K562 (cell line): ENCODE results near the gene PIP5K1B. TPM values are rescaled to one million over a fixed set of nuclear protein-coding genes. Genes with fewer than 3 reads are reported as not detected.
A peak's percentile ranks its signal among the peaks of the same experiment; 100 is the strongest.

Source experiments
- BHLHE40 ChIP-seq: IDR thresholded peaks from 2 replicates; pipeline ENCODE4 v1.6.1; 2011; ENCODE audit warnings: low read length, improper control_type of control experiment
- BRF2 ChIP-seq: IDR thresholded peaks from 3 replicates; pipeline ENCODE4 v1.6.1; 2011; ENCODE audit warnings: borderline replicate concordance, mild to moderate bottlenecking; ENCODE audit not compliant: insufficient read length, insufficient read depth
- ETV6 ChIP-seq, 3 experiments: fragments of 150-350 bp in 1 of 3; sonication (generic) in 1 of 3; formaldehyde crosslinking in 1 of 3; IDR thresholded peaks; 2 replicates each; pipeline versions ENCODE4 v1.6.1 to v1.8.0; 2014 to 2022; ENCODE audit warnings: borderline replicate concordance in 2 of 3, low read depth in 2 of 3, antibody characterized with exemption in 1 of 3, low read length in 1 of 3, mild to moderate bottlenecking in 1 of 3, missing genetic modification reagents in 1 of 3
- GATAD2B ChIP-seq: fragments of 450-650 bp; IDR thresholded peaks from 2 replicates; pipeline ENCODE4 v1.6.1; 2017; ENCODE audit warnings: mild to moderate bottlenecking, borderline replicate concordance
- HDAC1 ChIP-seq, 2 experiments: fragments of 450-650 bp; IDR thresholded peaks; 2 replicates each; pipeline ENCODE4 v1.6.1; 2016 to 2017; ENCODE audit warnings: inconsistent platforms in 1 of 2, mild to moderate bottlenecking in 1 of 2, moderate library complexity in 1 of 2
- L3MBTL2 ChIP-seq: fragments of 450-650 bp; IDR thresholded peaks from 2 replicates; pipeline ENCODE4 v1.6.1; 2016; ENCODE audit warnings: mild to moderate bottlenecking, moderate library complexity
- POLR2A ChIP-seq: fragments of 450-650 bp; conservative IDR thresholded peaks from 2 replicates; pipeline ENCODE4 v1.6.1; 2016
- PTBP1 ChIP-seq: fragments of 200-400 bp; formaldehyde crosslinking; IDR thresholded peaks from 2 replicates; pipeline ENCODE4 v1.6.1; 2017; ENCODE audit warnings: low read depth, low read length
- RAD21 ChIP-seq, 2 experiments: fragments of 250-450 bp in 1 of 2; fragments of 450-650 bp in 1 of 2; sonication (Bioruptor Pico) in 1 of 2; formaldehyde crosslinking in 1 of 2; IDR thresholded peaks in 1 of 2; conservative IDR thresholded peaks in 1 of 2; 2 replicates each; pipeline versions ENCODE4 v1.4.0 to v1.8.0; 2020 to 2022; ENCODE audit warnings: mild to moderate bottlenecking in 2 of 2, moderate library complexity in 1 of 2
- RBFOX2 ChIP-seq: fragments of 200-400 bp; formaldehyde crosslinking; IDR thresholded peaks from 2 replicates; pipeline ENCODE4 v1.6.1; 2017; ENCODE audit warnings: low read depth, mild to moderate bottlenecking, low read length, moderate library complexity
- RBM22 ChIP-seq: fragments of 200-400 bp; formaldehyde crosslinking; IDR thresholded peaks from 2 replicates; pipeline ENCODE4 v1.6.1; 2018; ENCODE audit warnings: low read length, low read depth; ENCODE audit not compliant: poor library complexity, severe bottlenecking
- SMARCA5 ChIP-seq: fragments of 450-650 bp; IDR thresholded peaks from 2 replicates; pipeline ENCODE4 v1.6.1; 2016
- SOX6 ChIP-seq: fragments of 450-650 bp; IDR thresholded peaks from 2 replicates; pipeline ENCODE4 v1.6.1; 2014; ENCODE audit warnings: mild to moderate bottlenecking
- STAG1 ChIP-seq: sonication (generic); formaldehyde crosslinking; IDR thresholded peaks from 2 replicates; pipeline ENCODE4 v1.5.0; 2020; ENCODE audit warnings: missing genetic modification reagents, borderline replicate concordance
- ZNF507 ChIP-seq: conservative IDR thresholded peaks from 2 replicates; pipeline ENCODE4 v1.6.1; 2017; ENCODE audit warnings: missing genetic modification characterization, missing compliant biosample characterization
- ZNF511 ChIP-seq: sonication (generic); formaldehyde crosslinking; IDR thresholded peaks from 2 replicates; pipeline ENCODE4 v1.8.0; 2022; ENCODE audit warnings: mild to moderate bottlenecking, missing genetic modification reagents
- ZNF561 ChIP-seq: fragments of 450-650 bp; formaldehyde crosslinking; conservative IDR thresholded peaks from 2 replicates; pipeline ENCODE4 v1.4.0; 2020; ENCODE audit warnings: mild to moderate bottlenecking, moderate library complexity
- ZNF584 ChIP-seq: fragments of 200-800 bp; sonication (Bioruptor generic); IDR thresholded peaks from 2 replicates; pipeline ENCODE4 v1.6.1; 2016; ENCODE audit warnings: low read depth, mild to moderate bottlenecking, missing genetic modification characterization, missing compliant biosample characterization
- ZNF785 ChIP-seq: fragments of 250-450 bp; sonication (Bioruptor Pico); IDR thresholded peaks from 2 replicates; pipeline ENCODE4 v1.4.0; 2020; ENCODE audit warnings: mild to moderate bottlenecking
- polyA plus RNA-seq, 8 experiments: library from polyadenylated mRNA; depleted of rRNA in 4 of 8; stranded (reverse) in 5 of 8; unstranded in 3 of 8; fragments of >200 nt; fragmentation: Nextera tagmentation in 2 of 8; fragmentation: Illumina TruSeq in 1 of 8; extraction: Ambion mirVana in 2 of 8; extraction: Trizol in 1 of 8; gene quantifications; 2 replicates each; pipeline versions ENCODE4 v1.2.1 to v1.2.3, GENCODE V29; 2011 to 2014; ENCODE audit warnings: inconsistent platforms in 1 of 8, missing spikeins in 1 of 8
- total RNA-seq, 7 experiments: library from RNA; depleted of rRNA in 6 of 7; stranded (reverse); fragments of >200 nt in 6 of 7; fragmentation: Illumina TruSeq in 2 of 7; extraction: Trizol in 2 of 7; gene quantifications; 2 replicates each; pipeline versions ENCODE4 v1.2.1 to v1.2.3, GENCODE V29; 2011 to 2021; ENCODE audit warnings: low replicate concordance in 1 of 7
- TF ChIP-seq, protein P1 (sequence below), 2 experiments: fragments of 250-450 bp in 1 of 2; fragments of 450-650 bp in 1 of 2; sonication (Bioruptor Pico) in 1 of 2; IDR thresholded peaks; 2 replicates each; pipeline versions ENCODE4 v1.6.1 to v1.8.0; 2016 to 2021; ENCODE audit warnings: mild to moderate bottlenecking in 2 of 2, moderate library complexity in 2 of 2, missing compliant biosample characterization in 1 of 2, missing genetic modification characterization in 1 of 2

Gene PIP5K1B
- total and polyA plus RNA-seq, 9 of the 15 experiments (the other 6 are each of a cell fraction or from before 2014, with no cell fraction given): 3.1 to 12.9 (median 7.4) TPM

DNA sequence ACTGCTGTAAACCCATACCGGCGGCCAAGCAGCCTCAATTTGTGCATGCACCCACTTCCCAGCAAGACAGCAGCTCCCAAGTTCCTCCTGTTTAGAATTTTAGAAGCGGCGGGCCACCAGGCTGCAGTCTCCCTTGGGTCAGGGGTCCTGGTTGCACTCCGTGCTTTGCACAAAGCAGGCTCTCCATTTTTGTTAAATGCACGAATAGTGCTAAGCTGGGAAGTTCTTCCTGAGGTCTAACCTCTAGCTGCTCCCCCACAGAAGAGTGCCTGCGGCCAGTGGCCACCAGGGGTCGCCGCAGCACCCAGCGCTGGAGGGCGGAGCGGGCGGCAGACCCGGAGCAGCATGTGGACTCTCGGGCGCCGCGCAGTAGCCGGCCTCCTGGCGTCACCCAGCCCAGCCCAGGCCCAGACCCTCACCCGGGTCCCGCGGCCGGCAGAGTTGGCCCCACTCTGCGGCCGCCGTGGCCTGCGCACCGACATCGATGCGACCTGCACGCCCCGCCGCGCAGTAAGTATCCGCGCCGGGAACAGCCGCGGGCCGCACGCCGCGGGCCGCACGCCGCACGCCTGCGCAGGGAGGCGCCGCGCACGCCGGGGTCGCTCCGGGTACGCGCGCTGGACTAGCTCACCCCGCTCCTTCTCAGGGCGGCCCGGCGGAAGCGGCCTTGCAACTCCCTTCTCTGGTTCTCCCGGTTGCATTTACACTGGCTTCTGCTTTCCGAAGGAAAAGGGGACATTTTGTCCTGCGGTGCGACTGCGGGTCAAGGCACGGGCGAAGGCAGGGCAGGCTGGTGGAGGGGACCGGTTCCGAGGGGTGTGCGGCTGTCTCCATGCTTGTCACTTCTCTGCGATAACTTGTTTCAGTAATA, 330.6 kb downstream of the PIP5K1B start, which contains the start of gene FXN (continued):
- TF ChIP-seq HDAC1 (IDR thresholded peaks at IDR 0.05) (peak in 1 of 2 experiments; percentile 63; a peak in 2 of 4 replicates), SOX6 (peak; percentile 55; the same call in 1 of the 2 replicates), POLR2A (peak; percentile 67), ETV6 (IDR thresholded peaks at IDR 0.05; ENCODE audit: borderline replicate concordance in 1 of 2, low read depth in 2 of 2, low read length in 1 of 2) (no peak; a peak in 1 of 4 replicates), ETV6 (CRISPR knock-in tag; IDR thresholded peaks at IDR 0.05; ENCODE audit: borderline replicate concordance) (peak; percentile 50; the same call in 1 of the 2 replicates), ZNF584 (CRISPR knock-in tag) (0 out of 2 replicates have a peak, but pooled peaks have one; percentile 57), BRF2 (no peak), ZNF785 (no peak), L3MBTL2 (peak; percentile 86), RBFOX2 (peak; percentile 88), RBM22 (peak; percentile 33), ZNF561 (CRISPR knock-in tag) (no peak), RAD21 (CRISPR knock-in tag; conservative IDR thresholded peaks at IDR 0.05 in 1 of 2, IDR thresholded peaks at IDR 0.05 in 1 of 2) (peak; percentile 64 to 75), GATAD2B (peak; percentile 87), ZNF507 (tag) (no peak), STAG1 (peak; percentile 61; the same call in 1 of the 2 replicates), PTBP1 (peak; percentile 90), BHLHE40 (no peak), ZNF511 (CRISPR knock-in tag) (peak; percentile 40; the same call in 1 of the 2 replicates), SMARCA5 (peak; percentile 98)
- TF ChIP-seq, protein P1, sequence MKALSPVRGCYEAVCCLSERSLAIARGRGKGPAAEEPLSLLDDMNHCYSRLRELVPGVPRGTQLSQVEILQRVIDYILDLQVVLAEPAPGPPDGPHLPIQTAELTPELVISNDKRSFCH (CRISPR knock-in tag; IDR thresholded peaks at IDR 0.05): no peak
- TF ChIP-seq, protein P1 (tag; IDR thresholded peaks at IDR 0.05): peak; percentile 49; the same call in 1 of the 2 replicates
